Psoas muscle (tissue), 8 donors: ENCODE results near the gene ARMH1. TPM values are rescaled to one million over a fixed set of nuclear protein-coding genes. Genes with fewer than 3 reads are reported as not detected.

ENCODE experiments used
- ATAC-seq, 4 donors: fragments of 200-7000 bp; cut with Tn5 transposase; one replicate each; pipeline ENCODE4 v1.9.1; 2020; ENCODE audit warnings: moderate library complexity in 3 of 4, mild to moderate bottlenecking in 2 of 4
- DNase-seq, 2 donors: peaks; one replicate each; pipeline ENCODE4 v3.0.0-alpha.2; 2020
- H3K27ac ChIP-seq: fragments of 200-600 bp; one replicate; pipeline ENCODE4 v1.8.0; 2022
- H3K27me3 ChIP-seq, 3 donors: fragments of 200-600 bp in 1 of 3; one replicate each; pipeline versions ENCODE4 v1.6.1 to v1.8.0; 2013 to 2022; ENCODE audit warnings: low read length in 2 of 3, mild to moderate bottlenecking in 2 of 3, moderate library complexity in 1 of 3; ENCODE audit not compliant: insufficient read depth in 3 of 3
- H3K36me3 ChIP-seq, 2 donors: fragments of 200-600 bp in 1 of 2; one replicate each; pipeline versions ENCODE4 v1.6.1 to v1.8.0; 2013 to 2022; ENCODE audit warnings: low read depth in 1 of 2, mild to moderate bottlenecking in 1 of 2, moderate library complexity in 1 of 2; ENCODE audit not compliant: insufficient read depth in 1 of 2
- H3K4me1 ChIP-seq: fragments of 200-600 bp; one replicate; pipeline ENCODE4 v1.8.0; 2022
- H3K4me3 ChIP-seq: fragments of 200-600 bp; one replicate; pipeline ENCODE4 v1.8.0; 2022; ENCODE audit warnings: mild to moderate bottlenecking
- H3K9me3 ChIP-seq: fragments of 200-600 bp; one replicate; pipeline ENCODE4 v1.8.0; 2022
- CTCF ChIP-seq: fragments of 200-600 bp; IDR thresholded peaks from one replicate; pipeline ENCODE4 v1.8.0; 2022; ENCODE audit warnings: antibody characterized with exemption
- WGBS, 3 donors: extraction: QIAGEN DNeasy Blood & Tissue Kit; methylation state at CpG; one replicate each; pipeline versions ENCODE4 v1.1.6 to v1.1.7; 2013; 5-methylcytosine and 5-hydroxymethylcytosine counted together
- intact Hi-C, 2 donors: fragments of 100-400 bp; cut with DNase I; formaldehyde crosslinking; loops; one replicate each; pipeline versions ENCODE4 v1.11.0 to v1.14.2; 2022
- polyA plus RNA-seq, 3 donors: library from polyadenylated mRNA; stranded (reverse); fragments of 200-250 nt; gene quantifications; one replicate each; pipeline ENCODE4 v1.2.3, GENCODE V29; 2013
- total RNA-seq, 4 donors: library from RNA; stranded (reverse); fragmentation: NEBNext Ultra II Directional in 2 of 4; extraction: Animal tissue kit (Norgen Biotek cat#: 25700) in 2 of 4; gene quantifications; one replicate each; pipeline versions ENCODE4 v1.2.1 to v1.2.4, GENCODE V29; 2021 to 2023
- donor health status: healthy with polysubstance abuse.
- donor health status: DM: no; HTN: no; CAD: no; lungs with moderate emphysema.
- donor health status: Bipolar disorder and iron deficiency.
- donor health status: healthy.
- donor health status: DM: yes; HTN: yes; CAD: no.
- donor health status: DM: no; HTN: no; CAD: no.
- donor health status: DM: no; HTN: no; CAD: no.
- donor health status: DM: yes; HTN: yes; CAD: no.

The ARMH1 gene
- total and polyA plus RNA-seq, 7 donors = 0.08 to 0.82 (median 0.62) TPM; not detected in 1

DNA sequence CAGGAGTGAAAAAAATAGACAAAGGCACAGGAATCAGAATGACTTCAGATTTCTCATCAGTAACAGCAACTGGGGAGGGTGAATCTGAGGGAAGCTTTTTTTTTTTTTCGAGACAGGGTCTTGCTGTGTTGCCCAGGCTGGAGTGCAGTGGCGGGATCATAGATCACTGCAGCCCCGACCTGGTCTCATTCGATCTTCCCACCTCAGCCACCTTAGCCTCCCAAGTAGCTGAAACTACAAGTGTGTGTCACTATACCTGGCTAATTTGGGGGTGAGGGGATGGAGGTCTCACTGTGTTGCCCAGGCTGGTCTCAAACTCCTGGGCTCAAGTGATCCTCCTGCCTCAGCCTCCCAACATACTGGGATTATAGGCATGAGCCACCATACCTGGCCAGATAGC, 10.7 kb downstream of the ARMH1 start:
- Histone ChIP-seq H3K4me3 (no peak overlapping the region), H3K27me3 (no peaks in the 10 kb centered on the region), H3K4me1 (no peaks in the 10 kb centered on the region), H3K27ac (no peak overlapping the region), H3K9me3 (no peaks in the 10 kb centered on the region), H3K36me3 (no peaks in the 10 kb centered on the region)
- no peak for ATAC-seq
- TF ChIP-seq CTCF = no peak
- no peak for DNase-seq
- intact Hi-C loops = no loop called here
- 88 to 98% (median 95%) methylated on average over 4 of the region's 4 CpGs for WGBS, 3 donors

- intact Hi-C loops = no loop called here
- no peak for TF ChIP-seq CTCF
- no peaks in the 10 kb centered on the region for H3K4me1 ChIP-seq
- H3K9me3 ChIP-seq = no peaks in the 10 kb centered on the region
- no peak for ATAC-seq
- no peaks in the 10 kb centered on the region for H3K36me3 ChIP-seq
- no peak overlapping the region for H3K4me3 ChIP-seq
- DNase-seq = no peak
- no peak overlapping the region for H3K27ac ChIP-seq
- 79 to 81% (median 79%) methylated on average over 8 of the region's 8 CpGs for WGBS, 3 donors
- H3K27me3 ChIP-seq = no peaks in the 10 kb centered on the region
These were observed 11.4 kb downstream of the ARMH1 start for GRCh38 chr1:44685881-44686280.

GRCh38 chr1:44688760-44689446, 14.4 kb downstream of the ARMH1 start:
- intact Hi-C loops = no loop called here
- H3K27ac ChIP-seq = no peak overlapping the region
- DNase-seq (no peak), ATAC-seq (no peak)
- H3K4me3 ChIP-seq = no peak overlapping the region
- TF ChIP-seq CTCF = no peak
- H3K27me3 ChIP-seq = no peaks in the 10 kb centered on the region
- no peaks in the 10 kb centered on the region for H3K36me3 ChIP-seq
- 85 to 86% (median 85%) methylated on average over 12 of the region's 12 CpGs for WGBS, 3 donors
- no peaks in the 10 kb centered on the region for H3K4me1 ChIP-seq
- no peaks in the 10 kb centered on the region for H3K9me3 ChIP-seq

DNA sequence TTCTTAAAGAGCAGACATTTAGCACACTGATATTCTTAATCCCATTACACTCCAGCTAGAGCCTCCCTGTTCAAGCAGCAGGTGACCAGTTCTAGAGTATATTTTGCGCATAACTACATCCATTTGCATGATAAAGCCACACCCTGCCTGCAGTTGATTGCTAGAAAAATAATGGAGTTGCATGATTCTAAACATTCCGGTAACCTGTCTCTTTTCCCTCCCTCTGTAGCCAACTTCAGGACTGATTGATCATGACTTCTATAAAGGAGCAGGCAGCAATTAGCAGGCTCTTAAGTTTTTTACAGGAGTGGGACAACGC, 14.9 kb downstream of the ARMH1 start:
- ATAC-seq (no peak), DNase-seq (no peak)
- no peaks in the 10 kb centered on the region for H3K36me3 ChIP-seq
- no peak for TF ChIP-seq CTCF
- no peaks in the 10 kb centered on the region for H3K9me3 ChIP-seq
- H3K27ac ChIP-seq = no peak overlapping the region
- no peak overlapping the region for H3K4me3 ChIP-seq
- intact Hi-C loops = no loop called here
- H3K4me1 ChIP-seq = no peaks in the 10 kb centered on the region
- WGBS, 3 donors = 81 to 91% (median 84%) methylated on average over 3 of the region's 3 CpGs
- H3K27me3 ChIP-seq = no peaks in the 10 kb centered on the region

DNA sequence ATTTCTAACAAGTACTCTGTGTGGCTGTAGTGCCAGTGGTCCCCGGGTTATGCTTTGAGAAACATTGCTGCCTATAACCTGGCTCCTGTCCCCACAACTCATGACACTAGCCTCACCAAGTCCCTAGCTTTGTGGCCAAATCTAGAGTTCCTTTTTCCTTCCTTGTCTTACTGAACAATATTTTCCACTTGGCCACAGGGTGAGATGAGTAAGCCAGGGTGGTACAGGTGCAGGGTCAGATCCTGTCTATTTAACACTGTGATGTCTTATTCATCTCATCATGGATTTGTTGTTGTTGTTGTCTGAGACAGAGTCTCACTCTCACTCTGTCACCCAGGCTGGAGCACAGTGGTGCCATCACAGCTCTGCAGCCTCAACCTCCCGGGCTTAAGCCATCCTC, 18.6 kb downstream of the ARMH1 start:
- no peaks in the 10 kb centered on the region for H3K36me3 ChIP-seq
- no peaks in the 10 kb centered on the region for H3K27me3 ChIP-seq
- no peak for TF ChIP-seq CTCF
- DNase-seq (no peak), ATAC-seq (no peak)
- H3K9me3 ChIP-seq = no peaks in the 10 kb centered on the region
- intact Hi-C loops = loop anchor here in 1 of 2 donors (2.0 kb wide), 1 partner anchor 56 kb away; no protein-coding TSS in a partner anchor
- no peak overlapping the region for H3K27ac ChIP-seq
- no peak overlapping the region for H3K4me3 ChIP-seq
- WGBS, 3 donors = 85 to 89% (median 88%) methylated on average over 2 of the region's 2 CpGs
- no peaks in the 10 kb centered on the region for H3K4me1 ChIP-seq
